Dedifferentiated amniotic fluid mesenchymal stem cell (primary cell): ENCODE results near the gene KRT82.

Experiments
- DNase-seq: peaks from one replicate; pipeline ENCODE4 v3.0.0-alpha.2; 2016; ENCODE audit errors: extremely low spot score

Gene KRT82

DNA sequence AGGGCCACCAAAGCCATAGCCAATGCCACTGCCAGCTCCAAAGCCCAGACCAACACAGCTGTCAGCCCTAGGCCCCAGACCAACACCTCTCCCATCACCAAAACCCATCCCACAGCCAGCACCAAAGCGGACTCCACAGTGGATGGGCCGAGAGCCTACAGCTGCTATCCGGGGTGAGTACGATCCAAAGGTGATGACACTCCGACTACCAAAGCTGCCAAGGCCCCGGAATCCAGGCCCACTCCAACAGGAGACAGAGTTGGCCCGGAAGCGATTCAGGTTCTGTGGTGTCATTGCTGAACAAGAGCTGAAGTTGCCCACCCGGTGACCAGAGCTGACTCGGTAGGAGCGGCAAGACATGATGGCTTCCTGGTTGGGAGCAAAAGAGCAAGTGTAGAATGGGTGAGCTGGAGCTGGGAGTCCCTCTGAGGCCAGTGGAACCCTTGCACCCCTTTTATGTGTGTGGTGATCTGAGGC lies 20.9 kb downstream of the KRT82 start, which contains the start of gene KRT84:
TSS of gene KRT84 (minus strand) at position 427 of the 477 bp plus-strand sequence. CDS start at position 360, 67 bp downstream.
- no peak for DNase-seq

GRCh38 chr12:52383331-52383730 lies 22.8 kb downstream of the KRT82 start:
- DNase-seq = no peak

DNA sequence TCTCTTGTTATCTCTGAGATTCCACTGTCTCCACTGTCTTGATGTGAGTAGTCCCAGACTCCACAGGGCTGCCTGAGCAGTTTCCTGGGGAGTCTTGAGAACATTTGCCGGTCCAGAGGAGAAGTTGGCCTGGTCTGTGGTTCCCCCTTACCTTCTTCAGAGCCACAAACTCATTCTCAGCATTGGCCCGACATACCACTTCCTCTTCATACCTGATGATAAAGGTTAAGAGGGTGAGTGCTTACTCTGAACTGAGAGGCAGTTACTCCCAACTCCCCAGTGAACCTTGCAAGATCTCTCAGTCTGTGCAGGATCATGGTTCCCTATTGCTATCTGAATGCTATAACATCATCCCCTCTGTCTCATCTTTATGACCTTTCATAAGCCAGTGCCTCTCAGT lies 23.3 kb downstream of the KRT82 start:
- no peak for DNase-seq

DNA sequence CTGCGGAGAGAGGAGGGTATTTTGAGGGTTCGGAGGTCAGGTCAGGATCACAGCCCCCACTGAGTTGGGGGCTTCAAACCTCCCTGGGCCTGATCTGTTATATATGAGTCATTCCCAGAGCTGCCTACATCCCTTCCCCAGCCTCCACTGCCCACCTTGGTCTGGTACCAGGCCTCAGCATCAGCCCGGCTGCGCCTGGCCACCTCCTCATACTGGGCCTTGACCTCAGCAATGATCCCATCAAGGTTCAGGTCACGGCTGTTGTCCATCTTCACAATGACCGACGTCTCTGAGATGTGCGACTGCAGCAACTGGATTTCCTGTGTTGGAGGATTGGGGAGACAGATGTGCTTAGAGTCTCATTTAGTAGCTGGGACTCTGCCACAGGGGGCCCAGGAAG lies 24.9 kb downstream of the KRT82 start:
- DNase-seq = no peak

- peak; percentile 15 for DNase-seq
Observed at GRCh38 chr12:52380271-52380694, 25.9 kb downstream of the KRT82 start.

GRCh38 chr12:52379536-52379935 lies 26.6 kb downstream of the KRT82 start:
- DNase-seq = no peak

DNA sequence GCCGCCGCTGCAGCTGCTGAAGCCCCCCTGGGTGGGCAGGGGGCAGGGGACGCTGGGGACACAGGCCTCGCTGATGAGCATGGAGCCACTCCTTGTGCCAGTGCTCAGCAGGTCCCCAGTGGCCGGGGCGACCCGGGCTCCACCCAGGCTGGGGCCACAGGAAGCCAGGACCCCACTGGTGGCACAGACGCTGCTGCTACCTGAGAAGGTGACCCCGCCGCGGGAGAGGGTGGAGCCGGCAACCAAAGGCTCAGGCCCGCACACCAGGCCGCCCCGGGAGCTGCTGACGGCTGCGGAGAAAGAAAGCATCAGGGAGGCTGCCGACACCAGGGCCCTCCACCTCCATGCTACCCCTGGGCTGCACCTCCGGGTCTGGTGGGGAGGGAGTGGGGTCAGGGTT lies 28.0 kb downstream of the KRT82 start:
- no peak for DNase-seq

DNA sequence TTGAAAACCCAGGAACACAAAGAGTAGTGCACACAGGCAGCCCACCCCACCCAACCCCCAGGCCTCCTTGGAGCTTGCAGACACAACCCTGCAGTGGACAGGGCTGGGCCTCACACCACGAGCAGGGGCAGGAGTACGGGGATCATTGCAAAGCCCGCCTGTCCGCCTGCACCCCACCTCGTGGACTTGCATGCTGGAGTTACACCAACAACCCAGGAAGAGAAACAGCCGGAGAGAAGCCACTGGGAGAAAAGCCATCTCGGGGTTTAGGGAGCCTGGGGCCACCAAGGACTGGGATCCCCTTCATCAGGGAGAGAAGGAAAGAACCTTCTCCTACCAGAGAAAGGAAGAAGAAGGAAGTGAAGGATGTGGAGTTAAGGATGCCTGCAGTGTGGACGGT lies 28.9 kb downstream of the KRT82 start:
- DNase-seq = no peak

DNA sequence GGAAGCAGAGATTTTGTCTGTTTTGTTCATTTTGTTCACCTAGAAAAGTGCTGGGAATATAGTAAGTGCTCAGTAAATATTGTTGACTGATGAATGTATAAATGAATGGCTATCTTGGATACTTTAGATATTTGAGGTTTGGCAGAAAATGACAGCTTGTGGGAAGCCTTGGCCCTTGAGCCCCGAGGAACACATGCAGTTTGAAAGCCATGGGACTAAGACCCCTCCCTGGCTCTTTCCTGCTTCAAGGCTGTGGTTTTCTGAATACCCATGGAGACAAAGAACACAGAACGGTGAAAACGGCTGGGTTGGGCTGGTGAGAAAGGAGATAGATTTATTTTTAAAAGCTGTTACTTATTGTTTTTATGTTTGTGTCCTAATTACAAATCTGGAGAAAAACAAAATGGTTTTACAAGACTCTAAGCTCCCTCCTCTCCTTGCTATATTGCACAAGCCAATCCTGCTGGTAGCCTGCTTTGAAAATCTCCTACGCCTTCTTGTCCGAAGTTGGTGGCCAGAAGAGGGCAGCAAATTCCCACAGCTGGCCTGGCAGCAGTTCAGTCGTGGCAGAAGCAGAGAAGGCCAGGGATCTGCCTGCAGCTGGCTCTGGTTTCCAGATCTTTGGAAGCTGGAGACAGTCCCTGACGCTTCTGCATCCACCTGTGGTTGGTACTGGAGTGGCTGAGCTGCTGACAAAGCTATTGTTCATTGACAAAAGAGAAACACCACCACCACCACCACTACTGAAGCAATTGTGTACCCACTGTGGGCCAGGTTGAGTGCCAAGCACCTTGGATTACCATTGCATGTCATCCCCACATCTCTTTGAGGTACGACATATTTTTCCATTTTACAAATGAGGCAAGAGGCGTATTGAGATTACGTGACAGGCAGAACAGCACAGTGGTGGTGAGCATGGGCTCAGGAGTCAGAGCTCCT lies 33.6 kb downstream of the KRT82 start:
- DNase-seq = peak; percentile 90

GRCh38 chr12:52371716-52372115 lies 34.4 kb downstream of the KRT82 start:
- no peak for DNase-seq

GRCh38 chr12:52370926-52371608 lies 35.1 kb downstream of the KRT82 start:
- peak; percentile 90 for DNase-seq

DNA sequence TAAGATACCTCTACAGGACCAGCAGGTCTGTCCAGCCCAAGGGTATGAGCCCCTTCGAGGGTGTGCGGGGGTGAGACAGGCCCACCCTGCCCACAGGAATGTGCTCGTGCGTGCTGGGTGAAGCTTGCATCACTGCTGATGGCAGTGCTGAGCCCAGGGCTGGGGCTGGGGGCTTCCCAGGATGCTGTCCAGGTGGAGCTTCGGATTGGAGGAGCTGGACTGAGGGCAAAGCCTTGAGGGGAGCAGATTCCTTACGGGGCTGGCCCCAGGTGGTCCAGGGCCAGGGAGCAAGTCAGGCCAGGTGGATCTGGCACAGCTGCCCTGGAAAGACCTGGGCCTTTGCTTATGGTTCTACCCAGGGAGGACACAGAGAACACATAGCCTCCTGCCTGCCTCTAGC lies 36.3 kb downstream of the KRT82 start:
- DNase-seq = no peak

DNA sequence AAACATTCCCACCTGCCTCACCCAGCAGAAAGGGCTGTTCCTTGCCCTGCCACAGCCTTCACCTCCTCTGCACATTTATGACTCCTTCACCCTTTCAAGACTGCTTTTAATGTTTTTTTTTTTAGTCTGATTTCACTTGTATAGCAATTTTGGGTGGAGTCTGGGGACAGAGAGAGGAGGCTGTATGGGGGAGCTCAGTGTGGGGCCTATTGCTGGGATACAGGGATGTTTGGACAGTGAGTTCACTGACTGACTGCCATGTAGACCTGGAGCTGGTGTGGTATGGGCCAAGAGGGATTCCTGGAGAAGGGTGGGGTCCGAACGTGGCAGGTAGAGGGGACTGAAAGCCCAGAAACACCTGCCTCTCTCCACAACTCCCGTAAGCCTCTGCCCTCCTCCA lies 36.9 kb downstream of the KRT82 start:
- no peak for DNase-seq

DNA sequence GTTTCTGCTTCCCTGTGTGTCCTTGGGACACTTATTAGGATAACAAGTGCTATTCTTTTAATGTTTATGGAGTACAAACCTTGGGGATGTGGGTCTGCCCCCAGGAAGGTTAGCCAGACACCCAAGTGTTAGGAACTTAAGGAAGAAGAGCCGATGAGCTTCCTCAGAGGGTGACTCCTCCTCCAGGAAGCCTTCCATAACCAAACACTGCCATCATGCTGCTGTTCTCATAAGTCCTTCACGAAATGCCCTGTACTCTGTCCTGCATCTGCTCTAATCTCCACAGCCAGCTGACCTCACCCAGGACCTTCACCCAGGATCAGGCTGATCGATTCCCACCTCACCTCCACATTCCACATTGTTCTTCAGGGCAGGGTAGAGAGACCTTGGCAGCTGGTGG lies 37.6 kb downstream of the KRT82 start:
- no peak for DNase-seq

DNA sequence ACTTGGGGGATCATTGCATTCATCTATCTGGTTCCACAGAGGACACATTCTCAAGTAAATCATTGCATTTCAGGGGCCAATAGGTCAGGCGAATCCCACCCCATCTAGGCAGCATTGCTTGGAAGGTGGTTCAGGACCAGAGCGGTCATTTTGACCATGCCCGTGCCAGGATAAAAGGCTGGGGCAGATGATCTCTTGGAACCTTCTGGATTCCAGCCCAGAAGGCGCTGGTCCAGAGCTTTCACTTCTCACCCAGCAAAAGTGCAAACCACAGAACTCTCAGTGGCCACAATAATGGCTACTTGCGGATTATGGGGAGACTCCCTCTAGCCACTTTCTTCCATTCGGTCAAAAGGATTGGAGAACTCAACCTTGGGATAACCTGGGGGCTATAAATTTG lies 38.3 kb downstream of the KRT82 start:
- no peak for DNase-seq

DNA sequence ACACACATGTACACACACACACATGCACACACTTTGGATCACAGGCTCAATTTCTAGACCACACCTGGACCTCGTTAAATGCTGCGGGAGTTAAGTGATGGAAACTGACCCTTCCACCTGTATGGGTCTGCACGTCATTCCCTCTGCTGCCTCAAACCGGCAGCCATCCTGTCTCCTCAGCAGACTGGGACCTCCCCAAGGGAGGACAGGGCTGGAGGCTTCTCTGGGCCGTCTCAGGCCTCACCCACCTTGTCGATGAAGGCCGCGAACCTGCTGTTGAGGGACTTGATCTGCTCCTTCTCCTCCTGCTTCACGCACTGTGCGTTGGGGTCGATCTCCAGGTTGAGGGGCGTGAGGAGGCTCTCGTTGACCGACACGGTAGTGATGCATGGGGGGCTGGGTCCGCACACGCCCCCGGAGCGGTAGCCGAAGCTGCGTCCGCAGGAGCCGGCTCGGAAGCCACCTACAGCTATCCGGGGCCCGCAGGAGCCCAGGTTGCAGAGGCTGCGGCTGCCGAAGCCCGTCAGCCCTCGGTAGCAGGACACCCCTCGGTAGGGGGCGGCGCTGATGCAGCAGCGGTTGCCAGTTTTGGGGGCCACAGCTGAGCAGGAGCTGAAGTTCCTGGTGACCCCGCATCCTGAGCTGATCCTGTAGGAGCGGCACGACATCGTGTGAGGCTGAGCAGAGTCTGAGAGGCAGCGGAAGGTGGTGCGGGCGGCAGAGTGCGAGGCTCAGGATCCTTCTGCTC lies 39.2 kb downstream of the KRT82 start, which contains the start of gene KRT85:
TSS of gene KRT85 (minus strand) at position 744 of the 748 bp plus-strand sequence. CDS start at position 668, 76 bp downstream.
- no peak for DNase-seq

DNA sequence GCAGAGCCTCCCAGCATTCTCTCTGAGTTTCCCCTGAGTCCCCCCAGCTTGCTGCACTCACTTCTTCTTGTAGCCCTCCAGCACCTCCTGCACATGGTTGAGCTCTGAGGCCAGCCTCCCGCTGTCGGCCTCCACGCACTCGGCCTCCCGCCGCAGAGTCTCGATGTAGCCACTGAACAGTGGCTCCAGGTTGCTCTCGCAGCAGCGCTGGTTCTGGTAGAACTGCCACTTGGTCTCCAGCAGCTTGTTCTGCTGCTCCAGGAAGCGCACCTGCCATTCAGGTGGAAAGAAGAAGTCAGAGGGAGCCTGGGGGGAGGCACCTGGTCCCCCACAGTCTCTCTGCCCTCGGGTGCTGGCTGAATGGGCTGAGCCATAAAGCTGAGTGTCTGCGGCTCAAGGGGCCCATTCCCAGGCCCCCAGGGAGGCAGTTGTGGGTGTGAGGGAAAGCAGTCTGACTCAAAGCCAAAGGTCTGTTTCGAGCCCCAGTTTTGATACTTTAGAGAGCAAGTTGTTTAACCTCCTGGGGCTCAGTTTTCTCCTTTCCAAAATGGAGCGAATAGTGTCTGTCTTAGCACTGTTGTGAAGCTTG lies 41.1 kb downstream of the KRT82 start:
- DNase-seq = no peak

DNA sequence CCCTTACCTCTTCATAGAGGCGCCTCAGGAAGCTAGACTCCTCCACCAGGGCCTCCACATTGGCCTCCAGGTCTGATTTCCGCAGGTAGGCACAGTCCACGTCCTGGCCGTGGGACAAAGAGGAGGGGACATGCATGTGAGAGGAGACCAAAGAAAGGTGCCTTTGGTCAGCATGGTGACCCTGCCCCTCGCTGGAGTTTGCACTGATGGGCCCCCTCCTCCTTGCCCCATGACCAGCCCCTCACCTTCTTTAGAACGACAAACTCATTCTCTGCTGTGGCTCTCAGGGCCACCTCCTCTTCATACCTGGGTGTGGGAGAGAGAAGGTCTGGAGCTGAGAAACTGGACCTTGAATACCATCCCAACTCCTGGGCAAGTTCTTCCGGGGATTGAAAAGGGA lies 42.1 kb downstream of the KRT82 start:
- DNase-seq = no peak

GRCh38 chr12:52363111-52363679 lies 42.9 kb downstream of the KRT82 start:
- DNase-seq = no peak

DNA sequence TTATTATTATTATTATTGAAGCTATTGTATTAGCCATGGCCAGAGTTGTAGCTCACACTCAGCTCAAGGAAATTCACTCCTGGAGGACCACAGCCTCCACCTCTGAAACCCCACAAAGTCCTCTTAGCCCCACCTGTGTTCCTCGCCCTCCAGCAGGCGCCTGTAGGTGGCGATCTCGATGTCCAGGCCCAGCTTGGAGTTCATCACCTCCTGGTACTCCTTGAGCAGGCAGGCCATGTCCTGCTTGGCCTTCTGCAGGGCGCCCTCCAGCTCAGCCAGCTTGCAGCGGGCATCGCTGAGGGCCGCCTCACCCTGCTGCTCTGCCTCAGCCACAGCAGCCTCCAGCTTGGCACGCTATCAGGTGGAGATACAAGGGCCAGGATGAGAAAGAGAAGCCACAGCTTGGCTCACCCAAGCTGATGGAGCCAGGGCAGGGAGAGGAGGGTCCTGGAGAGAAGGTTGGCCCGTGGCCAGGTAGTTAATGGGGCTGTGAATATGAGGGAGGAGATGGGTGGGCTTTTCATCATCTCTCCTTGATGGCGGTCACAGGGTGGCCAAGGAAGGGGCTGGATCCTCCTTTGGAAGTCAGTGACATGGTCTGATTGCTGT lies 43.9 kb downstream of the KRT82 start:
- DNase-seq = no peak

DNA sequence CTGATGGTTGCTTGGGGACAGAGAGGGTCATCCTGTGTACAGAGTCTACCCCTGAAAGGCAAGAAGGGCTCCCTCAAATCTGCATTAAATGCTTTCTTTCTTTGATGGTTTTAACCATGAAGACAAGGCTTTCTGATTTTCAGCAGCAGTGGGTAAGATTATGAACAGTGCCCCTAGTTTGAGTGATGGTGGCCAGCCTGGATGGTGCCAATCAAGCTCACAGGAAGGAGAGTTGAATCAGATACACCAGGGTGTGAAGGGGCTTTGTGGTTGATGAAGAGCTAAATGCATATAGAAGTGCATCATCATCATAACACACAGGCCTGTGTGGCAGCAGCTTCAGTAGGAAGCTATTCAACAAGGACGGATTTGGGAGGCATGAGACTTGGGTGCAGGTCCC lies 44.6 kb downstream of the KRT82 start:
- no peak for DNase-seq
